Type B pancreatic cell (in vitro differentiated cells): ENCODE data around the gene CRADD. TPM values are rescaled to one million over a fixed set of nuclear protein-coding genes. Genes with fewer than 3 reads are reported as not detected.
"Not testable (repeated sequence)": the region's sequence is repeated elsewhere in the genome, so short reads cannot be mapped to it uniquely, and the experiment has no call there.

ENCODE experiments used
- DNase-seq: peaks from one replicate; pipeline ENCODE4 v3.0.0; 2021; ENCODE audit warnings: mixed read lengths; ENCODE audit not compliant: unreplicated experiment; ENCODE audit errors: extremely low spot score
- H3K27ac Mint-ChIP-seq: 2 replicates; pipeline ENCODE4 v1.8.0; 2021; ENCODE audit warnings: mild to moderate bottlenecking, mixed read lengths
- H3K27me3 Mint-ChIP-seq: 2 replicates; pipeline ENCODE4 v1.8.0; 2021; ENCODE audit warnings: mixed read lengths
- H3K36me3 Mint-ChIP-seq: 2 replicates; pipeline ENCODE4 v1.8.0; 2021; ENCODE audit warnings: mixed read lengths
- H3K4me1 Mint-ChIP-seq: one replicate; pipeline ENCODE4 v1.8.0; 2021; ENCODE audit warnings: mixed read lengths; ENCODE audit not compliant: unreplicated experiment
- H3K4me3 Mint-ChIP-seq: 2 replicates; pipeline ENCODE4 v1.8.0; 2021; ENCODE audit warnings: mild to moderate bottlenecking, mixed read lengths
- H3K9me3 Mint-ChIP-seq: 2 replicates; pipeline ENCODE4 v1.8.0; 2021; ENCODE audit warnings: mixed read lengths
- CTCF ChIP-seq: fragments of 200-600 bp; sonication (generic); conservative IDR thresholded peaks from 2 replicates; pipeline ENCODE4 v1.5.0; 2021; ENCODE audit warnings: antibody characterized with exemption, mild to moderate bottlenecking
- total RNA-seq: library from RNA; stranded (reverse); gene quantifications from 2 replicates; pipeline ENCODE4 v1.2.1, GENCODE V29; 2021; ENCODE audit warnings: low replicate concordance

Gene CRADD
- total RNA-seq, 1 donor from 2014 or later: 8.1 TPM

GRCh38 chr12:93710574-93710926 is 33.4 kb downstream of the CRADD start:
- peaks cover 3% of the 10 kb centered on the region for H3K27me3 Mint-ChIP-seq

GRCh38 chr12:93711502-93711901 is 34.3 kb downstream of the CRADD start:
- H3K27ac Mint-ChIP-seq, H3K27me3 Mint-ChIP-seq, DNase-seq, H3K4me3 Mint-ChIP-seq, H3K36me3 Mint-ChIP-seq: not testable (repeated sequence)
- H3K9me3 Mint-ChIP-seq: peaks cover 14% of the 10 kb centered on the region
- peaks cover 15% of the 10 kb centered on the region for H3K4me1 Mint-ChIP-seq

More at GRCh38 chr12:93710574-93710926, 33.4 kb downstream of the CRADD start:
- H3K4me3 Mint-ChIP-seq: no peak overlapping the region
- peaks cover 23% of the 10 kb centered on the region for H3K4me1 Mint-ChIP-seq
- H3K27ac Mint-ChIP-seq: no peak overlapping the region
- DNase-seq: no peak
- peaks cover 14% of the 10 kb centered on the region for H3K9me3 Mint-ChIP-seq
- TF ChIP-seq CTCF: no peak
- peaks cover 4% of the 10 kb centered on the region for H3K36me3 Mint-ChIP-seq

GRCh38 chr12:93712200-93712599 is 35.0 kb downstream of the CRADD start:
- no peak overlapping the region for H3K4me3 Mint-ChIP-seq
- TF ChIP-seq CTCF: no peak
- H3K4me1 Mint-ChIP-seq: peaks cover 10% of the 10 kb centered on the region

GRCh38 chr12:93713060-93713459 is 35.9 kb downstream of the CRADD start:
- Mint-ChIP-seq H3K27me3 (peaks cover 3% of the 10 kb centered on the region), H3K9me3 (peaks cover 9% of the 10 kb centered on the region), H3K36me3 (peaks cover 3% of the 10 kb centered on the region), H3K4me3 (no peak overlapping the region), H3K4me1 (peaks cover 6% of the 10 kb centered on the region), H3K27ac (no peak overlapping the region)
- DNase-seq: no peak
- no peak for TF ChIP-seq CTCF

More at GRCh38 chr12:93712200-93712599, 35.0 kb downstream of the CRADD start:
- DNase-seq: no peak
- H3K9me3 Mint-ChIP-seq: peaks cover 14% of the 10 kb centered on the region
- H3K27me3 Mint-ChIP-seq: peaks cover 3% of the 10 kb centered on the region
- no peak overlapping the region for H3K27ac Mint-ChIP-seq
- H3K36me3 Mint-ChIP-seq: peaks cover 4% of the 10 kb centered on the region

GRCh38 chr12:93713800-93714199 is 36.6 kb downstream of the CRADD start:
- Mint-ChIP-seq H3K27me3 (peaks cover 3% of the 10 kb centered on the region), H3K4me1 (peaks cover 6% of the 10 kb centered on the region), H3K27ac (no peak overlapping the region), H3K9me3 (peaks cover 8% of the 10 kb centered on the region), H3K36me3 (peaks cover 5% of the 10 kb centered on the region), H3K4me3 (no peak overlapping the region)
- TF ChIP-seq CTCF: no peak
- no peak for DNase-seq

- TF ChIP-seq CTCF: no peak
- Mint-ChIP-seq H3K9me3 (peaks cover 7% of the 10 kb centered on the region), H3K27me3 (peaks cover 3% of the 10 kb centered on the region), H3K36me3 (peaks cover 5% of the 10 kb centered on the region), H3K4me3 (no peak overlapping the region), H3K4me1 (peaks cover 6% of the 10 kb centered on the region), H3K27ac (no peak overlapping the region)
- no peak for DNase-seq
Observed at GRCh38 chr12:93714382-93714781, 37.2 kb downstream of the CRADD start.
